HEK293 (cell line): ENCODE results near the gene TMEM260.

Experiments
- CTCF ChIP-seq: fragments of 450-650 bp; formaldehyde crosslinking; IDR thresholded peaks from 2 replicates; pipeline ENCODE4 v1.5.1; 2016; ENCODE audit warnings: missing biosample characterization, missing genetic modification characterization
- GLIS2 ChIP-seq: fragments of 450-650 bp; formaldehyde crosslinking; IDR thresholded peaks from 2 replicates; pipeline ENCODE4 v1.5.1; 2016; ENCODE audit warnings: missing biosample characterization, missing genetic modification characterization
- PBX3 ChIP-seq: sonication (generic); formaldehyde crosslinking; IDR thresholded peaks from 2 replicates; pipeline ENCODE4 v1.8.1; 2022; ENCODE audit warnings: mild to moderate bottlenecking, moderate library complexity, missing genetic modification reagents
- SP7 ChIP-seq: fragments of 450-650 bp; formaldehyde crosslinking; IDR thresholded peaks from 2 replicates; pipeline ENCODE4 v1.5.1; 2016; ENCODE audit warnings: missing biosample characterization, missing genetic modification characterization
- ZBTB26 ChIP-seq: fragments of 450-650 bp; formaldehyde crosslinking; optimal IDR thresholded peaks from 2 replicates; pipeline ENCODE3; 2016; ENCODE audit warnings: missing biosample characterization, mild to moderate bottlenecking, missing genetic modification characterization
- ZFP3 ChIP-seq: fragments of 450-650 bp; formaldehyde crosslinking; IDR thresholded peaks from 2 replicates; pipeline ENCODE4 v1.5.1; 2016; ENCODE audit warnings: low read depth, missing biosample characterization, missing genetic modification characterization
- ZFP37 ChIP-seq: fragments of 450-650 bp; formaldehyde crosslinking; IDR thresholded peaks from 2 replicates; pipeline ENCODE4 v1.5.1; 2016; ENCODE audit warnings: missing biosample characterization, missing genetic modification characterization
- ZNF18 ChIP-seq: fragments of 450-650 bp; formaldehyde crosslinking; IDR thresholded peaks from 2 replicates; pipeline ENCODE4 v1.5.1; 2016; ENCODE audit warnings: missing biosample characterization, missing genetic modification characterization
- ZNF324 ChIP-seq: fragments of 450-650 bp; formaldehyde crosslinking; IDR thresholded peaks from 2 replicates; pipeline ENCODE4 v1.5.1; 2016; ENCODE audit warnings: missing biosample characterization, missing genetic modification characterization
- ZNF518A ChIP-seq: fragments of 450-650 bp; formaldehyde crosslinking; conservative IDR thresholded peaks from 2 replicates; pipeline ENCODE4 v1.5.1; 2016; ENCODE audit warnings: low read depth, missing biosample characterization, missing genetic modification characterization
- ZNF654 ChIP-seq: fragments of 450-650 bp; formaldehyde crosslinking; IDR thresholded peaks from 2 replicates; pipeline ENCODE4 v1.5.1; 2016; ENCODE audit warnings: low read depth, missing biosample characterization, missing genetic modification characterization
- ZNF704 ChIP-seq: fragments of 450-650 bp; formaldehyde crosslinking; IDR thresholded peaks from 2 replicates; pipeline ENCODE4 v1.5.1; 2016; ENCODE audit warnings: missing biosample characterization, missing genetic modification characterization
- ZNF843 ChIP-seq: fragments of 450-650 bp; formaldehyde crosslinking; IDR thresholded peaks from 2 replicates; pipeline ENCODE4 v1.5.1; 2016; ENCODE audit warnings: missing biosample characterization, missing genetic modification characterization
- ZSCAN5A ChIP-seq: fragments of 450-650 bp; formaldehyde crosslinking; IDR thresholded peaks from 2 replicates; pipeline ENCODE4 v1.5.1; 2016; ENCODE audit warnings: missing biosample characterization, missing genetic modification characterization

TMEM260 gene

GRCh38 chr14:56579345-56580220 is at the start of gene TMEM260 (continued):
- TF ChIP-seq ZNF704 (tag by site-specific recombination) (no peak), PBX3 (CRISPR knock-in tag) (0 out of 2 replicates have a peak, but pooled peaks have one; percentile 42), ZNF843 (tag by site-specific recombination) (peak; percentile 18; the same call in 1 of the 2 replicates), ZFP3 (tag by site-specific recombination) (no peak), ZSCAN5A (0 out of 2 replicates have a peak, but pooled peaks have one; percentile 22), ZBTB26 (peak; percentile 45), GLIS2 (tag by site-specific recombination) (0 out of 2 replicates have a peak, but pooled peaks have one; percentile 6), ZFP37 (tag by site-specific recombination) (no peak), ZNF518A (peak; percentile 61), ZNF18 (tag by site-specific recombination) (no peak), ZNF654 (tag by site-specific recombination) (no peak), ZNF324 (peak; percentile 50; the same call in 1 of the 2 replicates), CTCF (peak; percentile 64; the same call in 1 of the 2 replicates), SP7 (tag by site-specific recombination) (peak; percentile 50; the same call in 1 of the 2 replicates)
